ENCODE results near the gene TFG. TPM values are rescaled to one million over a fixed set of nuclear protein-coding genes. Genes with fewer than 3 reads are reported as not detected.

Gene TFG
- total RNA-seq, 1 experiment from 2014 or later, result 139 TPM

GRCh38 chr3:100695696-100696095, 13.6 kb upstream of the TFG start:
- H3K36me3 Mint-ChIP-seq (ENCODE audit: insufficient read depth, unreplicated experiment), result no peaks in the 10 kb centered on the region
- BruUV-seq (replicated peaks), result no TSS peak
- DNase-seq, result no peak
- TF ChIP-seq CTCF (IDR thresholded peaks at IDR 0.05; ENCODE audit: unreplicated experiment), result no peak
- CTCF ChIA-PET, result no interaction called here
- peak overlapping the region; percentile 4 for H3K27ac Mint-ChIP-seq (ENCODE audit: unreplicated experiment)
- H3K4me3 Mint-ChIP-seq (ENCODE audit: low read depth, unreplicated experiment), result no peak overlapping the region
- intact Hi-C loops (cut with micrococcal nuclease; ENCODE audit: unreplicated experiment), result loop anchor here (5.0 kb wide), 1 partner anchor 43 kb away; no protein-coding TSS in a partner anchor
- H3K9me3 Mint-ChIP-seq (ENCODE audit: low read depth, unreplicated experiment), result no peaks in the 10 kb centered on the region
- no peaks in the 10 kb centered on the region for H3K27me3 Mint-ChIP-seq (ENCODE audit: unreplicated experiment)
- peaks cover 60% of the 10 kb centered on the region for H3K4me1 Mint-ChIP-seq (ENCODE audit: low read depth, unreplicated experiment)

GRCh38 chr3:100696161-100696560, 13.1 kb upstream of the TFG start:
- CTCF ChIA-PET, result no interaction called here
- Mint-ChIP-seq H3K27ac (ENCODE audit: unreplicated experiment) (peak overlapping the region; percentile 4), H3K4me1 (ENCODE audit: low read depth, unreplicated experiment) (peaks cover 60% of the 10 kb centered on the region), H3K36me3 (ENCODE audit: insufficient read depth, unreplicated experiment) (no peaks in the 10 kb centered on the region), H3K4me3 (ENCODE audit: low read depth, unreplicated experiment) (no peak overlapping the region), H3K27me3 (ENCODE audit: unreplicated experiment) (no peaks in the 10 kb centered on the region), H3K9me3 (ENCODE audit: low read depth, unreplicated experiment) (no peaks in the 10 kb centered on the region)
- BruUV-seq (replicated peaks), result no TSS peak
- intact Hi-C loops (cut with micrococcal nuclease; ENCODE audit: unreplicated experiment), result loop anchor here (5.0 kb wide), 1 partner anchor 44 kb away; no protein-coding TSS in a partner anchor
- DNase-seq, result no peak
- no peak for TF ChIP-seq CTCF (IDR thresholded peaks at IDR 0.05; ENCODE audit: unreplicated experiment)

DNA sequence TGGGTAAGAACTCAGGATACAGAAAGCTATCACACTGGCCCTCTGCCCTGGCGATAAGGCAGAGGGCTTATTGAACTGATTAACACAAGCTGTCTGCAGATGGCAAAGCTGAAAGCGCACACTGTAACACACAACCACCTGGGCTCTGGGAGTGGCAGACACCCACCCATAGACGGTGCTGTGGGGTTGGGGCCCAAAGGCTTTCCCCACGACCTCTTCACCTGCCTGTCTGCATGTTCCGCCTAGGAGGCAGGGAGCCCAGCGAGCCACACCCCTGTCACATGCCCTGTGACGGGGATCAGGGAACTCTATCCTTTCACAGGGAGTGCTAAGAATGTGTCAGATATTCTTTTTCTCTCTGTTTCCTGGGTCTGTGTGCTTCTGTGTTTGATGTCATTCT, 12.1 kb upstream of the TFG start:
- H3K4me3 Mint-ChIP-seq (ENCODE audit: low read depth, unreplicated experiment), result peak overlapping the region; percentile 17
- intact Hi-C loops (cut with micrococcal nuclease; ENCODE audit: unreplicated experiment), result loop anchor here (5.0 kb wide), 1 partner anchor 45 kb away; no protein-coding TSS in a partner anchor
- no peak for TF ChIP-seq CTCF (IDR thresholded peaks at IDR 0.05; ENCODE audit: unreplicated experiment)
- no peaks in the 10 kb centered on the region for H3K36me3 Mint-ChIP-seq (ENCODE audit: insufficient read depth, unreplicated experiment)
- peak overlapping the region; percentile 71 for H3K27ac Mint-ChIP-seq (ENCODE audit: unreplicated experiment)
- H3K27me3 Mint-ChIP-seq (ENCODE audit: unreplicated experiment), result no peaks in the 10 kb centered on the region
- BruUV-seq (replicated peaks), result no TSS peak
- peaks cover 60% of the 10 kb centered on the region for H3K4me1 Mint-ChIP-seq (ENCODE audit: low read depth, unreplicated experiment)
- no peaks in the 10 kb centered on the region for H3K9me3 Mint-ChIP-seq (ENCODE audit: low read depth, unreplicated experiment)
- peak; percentile 67 for DNase-seq
- CTCF ChIA-PET, result no interaction called here

- no peaks in the 10 kb centered on the region for H3K9me3 Mint-ChIP-seq (ENCODE audit: low read depth, unreplicated experiment)
- peak overlapping the region; percentile 71 for H3K27ac Mint-ChIP-seq (ENCODE audit: unreplicated experiment)
- DNase-seq, result no peak
- intact Hi-C loops (cut with micrococcal nuclease; ENCODE audit: unreplicated experiment), result loop anchor here (5.0 kb wide), 1 partner anchor 46 kb away; no protein-coding TSS in a partner anchor
- CTCF ChIA-PET, result no interaction called here
- peaks cover 60% of the 10 kb centered on the region for H3K4me1 Mint-ChIP-seq (ENCODE audit: low read depth, unreplicated experiment)
- H3K27me3 Mint-ChIP-seq (ENCODE audit: unreplicated experiment), result no peaks in the 10 kb centered on the region
- no peaks in the 10 kb centered on the region for H3K36me3 Mint-ChIP-seq (ENCODE audit: insufficient read depth, unreplicated experiment)
- no peak for TF ChIP-seq CTCF (IDR thresholded peaks at IDR 0.05; ENCODE audit: unreplicated experiment)
- TSS peak; percentile 70 for BruUV-seq (replicated peaks)
- H3K4me3 Mint-ChIP-seq (ENCODE audit: low read depth, unreplicated experiment), result no peak overlapping the region
Observed at GRCh38 chr3:100697723-100698285, 11.5 kb upstream of the TFG start.

Data from Calu3 (cell line).